Thymus (tissue), 14 donors: ENCODE data around the gene SHANK1. TPM values are rescaled to one million over a fixed set of nuclear protein-coding genes. Genes with fewer than 3 reads are reported as not detected.
"Not testable (repeated sequence)": the region's sequence is repeated elsewhere in the genome, so short reads cannot be mapped to it uniquely, and the experiment has no call there.

Experiments used
- DNase-seq, 9 donors: peaks; one replicate each; pipeline ENCODE4 v3.0.0-alpha.2; 2013; ENCODE audit warnings: low spot score in 9 of 9, low read depth in 6 of 9, missing footprints in 1 of 9
- H3K27ac ChIP-seq, 2 donors: one replicate each; pipeline ENCODE4 v1.5.1; 2013; ENCODE audit warnings: control low read depth in 1 of 2, low read depth in 1 of 2, low read length in 1 of 2, mild to moderate bottlenecking in 1 of 2, moderate library complexity in 1 of 2
- H3K27me3 ChIP-seq, 2 donors: one replicate each; pipeline ENCODE4 v1.5.1; 2013; ENCODE audit warnings: low read length in 1 of 2; ENCODE audit not compliant: control insufficient read depth in 2 of 2, insufficient read depth in 1 of 2
- H3K36me3 ChIP-seq, 2 donors: one replicate each; pipeline ENCODE4 v1.5.1; 2013; ENCODE audit warnings: low read length in 1 of 2, mild to moderate bottlenecking in 1 of 2, moderate library complexity in 1 of 2; ENCODE audit not compliant: control insufficient read depth in 2 of 2, insufficient read depth in 2 of 2
- H3K4me1 ChIP-seq, 2 donors: one replicate each; pipeline ENCODE4 v1.5.1; 2013; ENCODE audit warnings: low read length in 2 of 2; ENCODE audit not compliant: control insufficient read depth in 2 of 2, insufficient read depth in 2 of 2
- H3K4me3 ChIP-seq, 2 donors: one replicate each; pipeline ENCODE4 v1.5.1; 2013; ENCODE audit warnings: low read length in 2 of 2, control low read depth in 1 of 2, mild to moderate bottlenecking in 1 of 2
- H3K9me3 ChIP-seq, 2 donors: one replicate each; pipeline ENCODE4 v1.5.1; 2013; ENCODE audit warnings: low read length in 1 of 2, mild to moderate bottlenecking in 1 of 2; ENCODE audit not compliant: control insufficient read depth in 2 of 2, insufficient read depth in 1 of 2
- WGBS: extraction: QIAGEN DNeasy Blood & Tissue Kit; methylation state at CpG from one replicate; pipeline ENCODE4 v1.1.7; 2013; 5-methylcytosine and 5-hydroxymethylcytosine counted together
- long read RNA-seq, 10 donors: transcript quantifications; one replicate each; lab custom pipeline, GENCODE V29; 2026
- polyA plus RNA-seq: library from polyadenylated mRNA; stranded (reverse); fragments of 200-250 nt; gene quantifications from one replicate; pipeline ENCODE4 v1.2.3, GENCODE V29; 2013
- total RNA-seq: library from RNA; stranded (reverse); fragments of 120-200 nt; gene quantifications from one replicate; pipeline ENCODE4 v1.2.4, GENCODE V29; 2013
- donor health status: healthy.

Gene SHANK1
- 1.8 TPM for total RNA-seq
- 0.39 TPM for polyA plus RNA-seq
- long read RNA-seq, donor 1 = 0 reads
- long read RNA-seq, donor 2 = 0 reads
- long read RNA-seq, donor 3 = 0 reads
- long read RNA-seq, donor 4, partial matches to known transcripts = 44 of 44 reads
- long read RNA-seq, donor 4, other reads (novel, unspliced or antisense) = 0 of 44 reads
- long read RNA-seq, donor 5 = 0 reads
- long read RNA-seq, donor 6 = 0 reads
- long read RNA-seq, donor 7 = 0 reads
- long read RNA-seq, donor 8 = 0 reads
- long read RNA-seq, donor 9 = 0 reads
- long read RNA-seq, donor 10, partial matches to known transcripts = 0 of 1 reads
- long read RNA-seq, donor 10, other reads (novel, unspliced or antisense) = 0 of 1 reads

GRCh38 chr19:50719566-50719965 lies at the start of gene SHANK1:
Gene SHANK1 (minus strand): TSS chr19:50719802. CDS start chr19:50716919, 2,883 bp downstream.
- Histone ChIP-seq H3K27me3 (peaks cover 38 to 82% of the 10 kb centered on the region in 2 donors), H3K27ac (no peak within 1 kb of the TSS), H3K9me3 (peaks cover 0 to 6% of the 10 kb centered on the region in 2 donors), H3K4me3 (peak within 1 kb of the TSS; percentile 18 to 41), H3K4me1 (peaks cover 15 to 55% of the 10 kb centered on the region in 2 donors), H3K36me3 (no peaks in the 10 kb centered on the region)
- no peak for DNase-seq
- 3% methylated on average over 30 of the region's 47 CpGs for WGBS

- no peak overlapping the region for H3K27ac ChIP-seq
- no peak for DNase-seq
- H3K27me3 ChIP-seq = peaks cover 0 to 2% of the 10 kb centered on the region in 2 donors
- 39% methylated on average over 5 of the region's 5 CpGs for WGBS
- no peaks in the 10 kb centered on the region for H3K36me3 ChIP-seq
- no peak overlapping the region for H3K4me3 ChIP-seq
- H3K9me3 ChIP-seq = no peaks in the 10 kb centered on the region
- no peaks in the 10 kb centered on the region for H3K4me1 ChIP-seq
These were observed 48.7 kb upstream of the SHANK1 start for GRCh38 chr19:50768277-50768676.

- H3K9me3 ChIP-seq, H3K4me1 ChIP-seq, H3K27ac ChIP-seq, H3K27me3 ChIP-seq, DNase-seq, H3K4me3 ChIP-seq, H3K36me3 ChIP-seq: not testable (repeated sequence)
- 68% methylated on average over 5 of the region's 5 CpGs for WGBS
These were observed 47.7 kb upstream of the SHANK1 start for GRCh38 chr19:50767263-50767662.

GRCh38 chr19:50766746-50767145 lies 47.1 kb upstream of the SHANK1 start:
- WGBS = 90% methylated on average over 12 of the region's 12 CpGs
- H3K4me1 ChIP-seq, H3K27ac ChIP-seq, H3K36me3 ChIP-seq, DNase-seq, H3K9me3 ChIP-seq, H3K27me3 ChIP-seq, H3K4me3 ChIP-seq: not testable (repeated sequence)

- H3K27ac ChIP-seq = no peak overlapping the region
- DNase-seq = no peak
- no peaks in the 10 kb centered on the region for H3K36me3 ChIP-seq
- H3K4me3 ChIP-seq = no peak overlapping the region
- no peaks in the 10 kb centered on the region for H3K9me3 ChIP-seq
- 90% methylated on average over 7 of the region's 7 CpGs for WGBS
- H3K4me1 ChIP-seq = no peaks in the 10 kb centered on the region
- no peaks in the 10 kb centered on the region for H3K27me3 ChIP-seq
These were observed 44.8 kb upstream of the SHANK1 start for GRCh38 chr19:50764409-50764808.

- WGBS = 71% methylated on average over 13 of the region's 13 CpGs
- not testable (repeated sequence) for H3K4me3 ChIP-seq, H3K9me3 ChIP-seq, H3K27ac ChIP-seq, H3K36me3 ChIP-seq, DNase-seq, H3K27me3 ChIP-seq, H3K4me1 ChIP-seq
These were observed 43.9 kb upstream of the SHANK1 start for GRCh38 chr19:50763521-50763920.

- not testable (repeated sequence) for H3K4me1 ChIP-seq, H3K36me3 ChIP-seq, H3K4me3 ChIP-seq, H3K27ac ChIP-seq, H3K9me3 ChIP-seq, H3K27me3 ChIP-seq, DNase-seq
- WGBS = 82% methylated on average over 3 of the region's 3 CpGs
These were observed 41.9 kb upstream of the SHANK1 start for GRCh38 chr19:50761501-50761900.

GRCh38 chr19:50759886-50760285 lies 40.3 kb upstream of the SHANK1 start:
- no peaks in the 10 kb centered on the region for H3K9me3 ChIP-seq
- 90% methylated on average over 4 of the region's 4 CpGs for WGBS
- H3K27ac ChIP-seq = no peak overlapping the region
- no peak for DNase-seq
- H3K36me3 ChIP-seq = no peaks in the 10 kb centered on the region
- H3K27me3 ChIP-seq = peaks cover 0 to 2% of the 10 kb centered on the region in 2 donors
- H3K4me3 ChIP-seq = no peak overlapping the region
- H3K4me1 ChIP-seq = no peaks in the 10 kb centered on the region

GRCh38 chr19:50759076-50759475 lies 39.5 kb upstream of the SHANK1 start:
- not testable (repeated sequence) for H3K36me3 ChIP-seq, H3K27ac ChIP-seq, H3K4me1 ChIP-seq, DNase-seq, H3K4me3 ChIP-seq, H3K9me3 ChIP-seq, H3K27me3 ChIP-seq
- 88% methylated on average over 18 of the region's 18 CpGs for WGBS
